NCI-H2227 (cell line): ENCODE results near the gene VDR.

Experiments used
- DNase-seq: peaks from one replicate; lab custom pipeline; 2025; ENCODE audit not compliant: unreplicated experiment; lab: John Stamatoyannopoulos, UW

VDR gene

DNA sequence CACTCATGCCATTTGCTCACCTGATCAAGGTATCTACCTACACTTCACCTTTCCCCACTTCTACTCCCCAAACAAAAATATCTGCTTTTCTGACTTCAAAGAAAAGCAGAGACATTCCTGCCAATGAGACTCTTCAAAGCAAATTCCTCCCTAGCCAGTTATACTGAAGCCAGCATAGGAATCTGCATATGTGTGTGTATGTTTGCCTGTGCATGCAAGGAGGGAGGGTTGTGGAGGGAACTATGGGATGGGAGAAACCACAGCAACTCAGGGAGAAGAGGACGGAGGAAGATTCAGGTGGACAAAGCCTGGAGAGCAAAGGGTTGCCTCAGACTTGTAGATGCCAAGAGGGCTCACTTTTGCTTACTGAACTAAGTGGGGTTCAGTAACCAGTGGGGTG lies 26.4 kb upstream of the VDR start:
- DNase-seq = no peak

- no peak for DNase-seq
These were observed 25.8 kb upstream of the VDR start for GRCh38 chr12:47930634-47931033.

GRCh38 chr12:47927346-47927745 lies 22.6 kb upstream of the VDR start:
- no peak for DNase-seq

- no peak for DNase-seq
These were observed 17.1 kb upstream of the VDR start for GRCh38 chr12:47921907-47922306.

- no peak for DNase-seq
These were observed 16.1 kb upstream of the VDR start for GRCh38 chr12:47920913-47921312.

DNA sequence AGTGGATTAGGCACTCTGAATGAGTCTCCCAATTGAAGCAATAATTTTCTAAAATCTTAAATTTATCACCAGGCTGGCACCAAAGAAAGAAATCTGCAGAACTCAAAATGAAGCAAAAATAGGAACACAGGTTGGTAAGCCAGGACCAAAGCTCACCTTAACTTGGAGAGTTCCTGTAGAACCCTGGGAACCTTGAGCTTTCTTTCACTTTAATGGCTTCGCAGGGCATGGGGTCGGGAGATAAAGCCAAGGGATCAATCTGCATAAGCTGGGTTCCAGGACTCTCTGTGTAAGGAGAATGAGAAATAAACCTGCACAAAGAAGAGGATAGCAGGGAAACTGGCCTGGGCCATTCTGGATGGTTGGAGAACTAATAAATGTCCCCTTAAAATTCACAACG lies 8.3 kb upstream of the VDR start:
- DNase-seq = no peak

DNA sequence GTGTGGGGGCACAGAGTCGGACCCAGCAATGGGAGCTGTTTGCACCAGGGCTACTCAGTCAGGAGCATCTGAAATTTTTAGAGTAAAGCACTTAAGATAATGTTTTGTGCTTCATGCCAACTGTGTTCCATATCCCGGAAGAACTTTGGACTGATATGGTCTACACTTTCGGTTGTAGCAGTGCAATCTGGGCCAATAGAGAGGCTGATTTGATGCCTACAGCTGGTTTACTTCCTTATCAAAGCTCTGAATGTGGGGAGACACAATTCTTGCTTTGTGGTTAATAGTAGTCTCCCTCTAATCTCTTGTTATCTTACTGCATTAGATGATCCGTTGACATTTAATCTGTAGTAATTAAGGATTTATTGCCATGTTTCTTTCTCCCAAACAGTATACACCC lies 7.8 kb upstream of the VDR start:
- DNase-seq = no peak

GRCh38 chr12:47910981-47911380 lies 6.2 kb upstream of the VDR start:
- DNase-seq = no peak

DNA sequence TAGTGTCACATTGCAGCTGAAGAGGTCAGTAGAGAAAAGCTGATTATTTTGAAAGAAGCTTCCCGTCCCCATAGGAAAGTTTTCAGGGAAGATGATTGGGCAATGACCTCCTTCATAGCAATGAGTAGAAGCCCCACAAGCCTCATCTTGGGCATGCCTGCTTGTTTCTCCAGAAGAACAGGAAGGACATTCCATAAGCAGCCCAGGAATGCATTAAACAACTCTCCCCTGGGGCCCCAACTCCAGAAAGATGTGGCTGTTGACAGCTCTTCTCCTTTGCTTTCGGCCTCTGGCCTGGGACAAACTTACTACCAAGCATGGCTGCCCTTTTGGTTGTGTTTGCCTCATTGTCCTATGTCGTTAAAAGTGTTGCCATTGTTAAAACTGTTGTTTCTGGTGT lies 5.7 kb upstream of the VDR start:
- DNase-seq = no peak

DNA sequence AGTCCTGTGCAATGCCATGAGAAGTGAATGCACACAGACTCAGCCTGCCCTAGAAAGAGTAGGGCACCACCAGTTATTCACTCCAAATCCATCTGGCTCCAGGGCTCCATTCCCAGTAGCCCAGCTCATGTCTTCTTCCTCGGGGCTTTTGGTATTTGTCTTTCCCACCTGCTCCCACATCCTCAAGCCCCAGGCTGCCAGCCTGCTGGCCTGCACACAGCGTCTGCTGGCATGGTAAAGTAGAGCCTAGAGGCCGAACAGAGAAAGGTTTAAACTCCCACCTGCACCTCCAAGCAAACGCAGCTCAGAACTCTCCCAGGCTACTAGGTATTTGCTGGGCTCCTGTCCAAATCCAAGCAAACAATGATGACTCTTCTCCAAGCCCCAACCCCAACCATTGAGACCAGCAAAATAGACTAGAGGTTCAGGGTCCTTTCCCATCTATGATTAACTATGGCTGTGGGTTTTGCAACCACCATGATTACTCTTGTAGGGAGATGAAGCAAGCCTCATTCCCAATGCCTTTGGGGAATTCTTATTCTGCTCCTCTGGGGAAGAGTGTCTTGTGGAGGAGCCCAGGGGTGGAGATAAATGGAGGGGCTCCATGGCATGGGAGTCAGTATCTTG lies 5.2 kb upstream of the VDR start:
- no peak for DNase-seq

DNA sequence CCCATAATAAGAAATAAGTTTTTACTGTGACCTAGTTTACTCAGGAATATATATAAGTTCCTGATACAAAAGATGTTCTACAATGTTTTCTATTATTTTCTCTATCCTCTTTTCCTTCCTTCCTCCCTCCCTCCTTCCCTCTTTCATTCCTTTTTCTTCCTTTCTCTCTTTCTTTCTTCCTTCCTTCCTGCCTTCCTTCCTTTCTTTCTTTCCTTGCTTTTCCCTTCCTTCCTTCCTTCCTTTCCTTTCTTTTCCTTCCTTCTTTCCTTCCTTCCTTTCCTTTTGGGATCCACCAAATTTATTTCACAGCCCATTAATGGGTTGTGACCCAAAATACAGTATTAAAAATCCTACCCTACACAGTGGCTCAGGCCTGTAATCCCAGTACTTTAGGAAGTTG lies 3.9 kb upstream of the VDR start:
- no peak for DNase-seq

GRCh38 chr12:47907851-47908454 lies 3.2 kb upstream of the VDR start:
- DNase-seq = no peak

- no peak for DNase-seq
These were observed 674 bp downstream of the VDR start for GRCh38 chr12:47903927-47904712.

DNA sequence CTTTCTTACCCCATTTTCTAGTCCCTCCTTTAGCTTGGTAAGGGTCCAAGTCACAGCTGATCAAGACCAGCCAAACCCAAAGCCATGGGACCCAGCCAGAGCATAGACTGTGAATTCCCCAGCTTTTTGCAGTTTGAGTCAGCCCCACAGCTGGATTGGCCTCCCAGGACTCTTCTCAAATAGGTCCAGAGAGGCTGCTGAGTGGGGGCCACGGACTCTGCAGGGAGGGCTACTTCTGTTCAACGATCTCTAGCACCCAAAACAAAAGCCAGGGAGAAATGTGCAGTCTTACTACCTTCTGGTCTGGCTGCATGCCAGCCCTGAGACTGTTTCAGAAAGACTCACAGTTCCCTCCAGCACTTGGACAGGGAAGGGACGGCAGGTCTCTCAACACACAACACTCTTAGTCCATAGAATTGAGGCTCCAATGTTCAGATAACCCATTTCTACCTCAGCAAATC lies 1.6 kb downstream of the VDR start:
- DNase-seq = no peak

DNA sequence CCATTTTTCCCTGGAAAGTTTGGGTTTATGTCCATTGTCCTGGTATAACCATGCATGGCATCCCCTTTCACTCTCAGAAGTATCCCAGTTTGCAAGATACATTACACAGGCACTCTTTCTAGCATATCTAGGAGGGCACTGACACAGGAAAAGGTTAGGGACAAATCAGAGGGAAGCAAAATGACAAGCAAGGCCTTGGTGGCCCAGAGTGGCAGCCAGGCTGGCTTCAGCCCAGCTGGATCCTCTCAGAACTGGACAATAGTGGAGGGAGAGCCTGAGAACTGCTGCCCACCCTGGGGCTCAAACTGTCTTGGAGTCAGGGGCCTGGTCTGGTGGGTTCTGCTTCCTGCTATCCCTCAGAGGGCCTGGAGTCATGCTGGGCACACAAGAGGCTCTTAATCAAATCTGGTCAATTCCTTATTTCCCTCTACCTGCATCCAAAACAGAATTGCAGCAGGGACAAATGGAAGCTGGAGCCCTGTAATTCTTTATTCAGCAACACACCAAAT lies 2.6 kb downstream of the VDR start:
- no peak for DNase-seq

GRCh38 chr12:47901718-47902093 lies 3.1 kb downstream of the VDR start:
- DNase-seq = no peak

GRCh38 chr12:47901063-47901717 lies 3.6 kb downstream of the VDR start:
- no peak for DNase-seq

DNA sequence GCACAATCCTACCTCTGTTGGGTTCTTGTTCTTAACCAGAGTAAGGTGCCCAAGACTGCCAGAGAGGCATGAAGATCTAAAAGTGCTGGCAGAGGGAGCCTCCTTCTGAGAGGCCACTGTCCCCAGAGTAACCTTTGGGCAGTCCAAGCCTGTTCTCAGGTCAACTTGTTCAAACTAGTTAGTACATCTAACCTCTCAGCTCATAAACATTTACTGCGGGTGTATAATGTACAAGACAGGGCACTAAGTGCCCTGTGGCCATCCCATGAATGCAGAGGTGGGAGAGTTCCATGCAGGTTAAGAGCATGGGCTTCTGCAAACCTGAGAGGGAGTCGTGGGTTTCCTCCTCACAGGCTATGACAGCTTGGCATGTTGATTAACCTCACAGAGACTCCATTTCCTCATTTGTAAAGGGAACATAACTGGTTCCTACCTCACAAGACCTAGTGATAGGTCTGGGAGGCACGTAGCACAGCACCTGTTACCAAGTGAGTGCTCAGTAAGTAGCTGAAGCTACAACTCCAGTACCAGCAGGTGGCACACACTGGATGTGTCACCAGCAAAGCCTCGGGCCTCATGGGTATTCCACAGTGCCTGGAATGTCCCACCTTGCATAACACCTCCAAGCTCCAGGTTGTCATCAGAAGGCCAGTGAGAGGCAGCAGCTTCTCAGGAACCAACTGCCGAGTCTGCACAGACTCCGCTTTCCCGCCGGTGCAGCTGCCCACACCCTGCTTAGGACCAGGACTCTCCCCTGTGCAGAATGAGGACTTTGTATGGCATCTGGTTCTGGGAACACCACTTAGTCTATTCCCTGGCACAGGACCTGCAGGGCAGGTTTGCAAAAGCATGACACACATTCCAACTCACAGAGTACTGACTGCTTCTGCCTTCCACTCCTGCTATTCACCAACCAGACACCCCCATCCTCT lies 4.4 kb downstream of the VDR start:
- DNase-seq = no peak

GRCh38 chr12:47899466-47899865 lies 5.3 kb downstream of the VDR start:
- DNase-seq = no peak

- DNase-seq = peak; percentile 5
These were observed 8.2 kb downstream of the VDR start for GRCh38 chr12:47896633-47897032.

GRCh38 chr12:47896022-47896421 lies 8.8 kb downstream of the VDR start:
- DNase-seq = no peak
